ENCODE measurements around the gene PACRG. TPM values are rescaled to one million over a fixed set of nuclear protein-coding genes. Genes with fewer than 3 reads are reported as not detected.
A peak's percentile ranks its signal among the peaks of the same experiment; 100 is the strongest.

The PACRG gene
- total RNA-seq, 2 experiments from 2014 or later = not detected

GRCh38 chr6:162864911-162865310 is 137.1 kb downstream of the PACRG start:
- CTCF ChIA-PET (ENCODE audit: unreplicated experiment) = no interaction called here
- no TSS peak for BruUV-seq (replicated peaks)
- intact Hi-C loops (cut with micrococcal nuclease; ENCODE audit: unreplicated experiment) = no loop called here

GRCh38 chr6:162866656-162867055 is 138.9 kb downstream of the PACRG start:
- TF ChIP-seq, protein P1, sequence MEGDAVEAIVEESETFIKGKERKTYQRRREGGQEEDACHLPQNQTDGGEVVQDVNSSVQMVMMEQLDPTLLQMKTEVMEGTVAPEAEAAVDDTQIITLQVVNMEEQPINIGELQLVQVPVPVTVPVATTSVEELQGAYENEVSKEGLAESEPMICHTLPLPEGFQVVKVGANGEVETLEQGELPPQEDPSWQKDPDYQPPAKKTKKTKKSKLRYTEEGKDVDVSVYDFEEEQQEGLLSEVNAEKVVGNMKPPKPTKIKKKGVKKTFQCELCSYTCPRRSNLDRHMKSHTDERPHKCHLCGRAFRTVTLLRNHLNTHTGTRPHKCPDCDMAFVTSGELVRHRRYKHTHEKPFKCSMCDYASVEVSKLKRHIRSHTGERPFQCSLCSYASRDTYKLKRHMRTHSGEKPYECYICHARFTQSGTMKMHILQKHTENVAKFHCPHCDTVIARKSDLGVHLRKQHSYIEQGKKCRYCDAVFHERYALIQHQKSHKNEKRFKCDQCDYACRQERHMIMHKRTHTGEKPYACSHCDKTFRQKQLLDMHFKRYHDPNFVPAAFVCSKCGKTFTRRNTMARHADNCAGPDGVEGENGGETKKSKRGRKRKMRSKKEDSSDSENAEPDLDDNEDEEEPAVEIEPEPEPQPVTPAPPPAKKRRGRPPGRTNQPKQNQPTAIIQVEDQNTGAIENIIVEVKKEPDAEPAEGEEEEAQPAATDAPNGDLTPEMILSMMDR (conservative IDR thresholded peaks at IDR 0.05; ENCODE audit: low read length) = no peak
- no peak for TF ChIP-seq EZH2phosphoT487 (IDR thresholded peaks at IDR 0.05; ENCODE audit: borderline replicate concordance, low read depth, low read length)
- ChIA-PET POLR2A (no interaction called here), CTCF (ENCODE audit: unreplicated experiment) (no interaction called here)
- H2AFZ ChIP-seq (ENCODE audit: low read length) = no peak overlapping the region
- H3K9me2 ChIP-seq (ENCODE audit: insufficient read depth, low read length) = no peaks in the 10 kb centered on the region
- H3K79me2 ChIP-seq (ENCODE audit: insufficient read depth, low read depth, low read length) = no peaks in the 10 kb centered on the region
- intact Hi-C loops (cut with micrococcal nuclease; ENCODE audit: unreplicated experiment) = no loop called here
- peak; percentile 0 for DNase-seq (ENCODE audit: low spot score)
- no peak overlapping the region for H3K4me2 ChIP-seq (ENCODE audit: low read length)
- H3K4me3 ChIP-seq (ENCODE audit: low read depth, low read length, poor library complexity, severe bottlenecking) = no peak overlapping the region
- BruUV-seq (replicated peaks) = no TSS peak
- H3K36me3 ChIP-seq (ENCODE audit: insufficient read depth, low read length) = no peaks in the 10 kb centered on the region
- H3K9me3 ChIP-seq (ENCODE audit: low read length) = no peaks in the 10 kb centered on the region
- no peaks in the 10 kb centered on the region for H3K4me1 ChIP-seq (ENCODE audit: insufficient read depth, low read length, poor library complexity, severe bottlenecking)
- H3K27ac ChIP-seq (ENCODE audit: low read depth, low read length, poor library complexity, severe bottlenecking) = no peak overlapping the region
- H4K20me1 ChIP-seq (ENCODE audit: insufficient read depth, low read length) = no peaks in the 10 kb centered on the region

More at GRCh38 chr6:162864911-162865310, 137.1 kb downstream of the PACRG start:
- H3K27ac ChIP-seq (ENCODE audit: low read depth, low read length, poor library complexity, severe bottlenecking) = no peak overlapping the region
- no peaks in the 10 kb centered on the region for H3K9me3 ChIP-seq (ENCODE audit: low read length)
- H3K9me2 ChIP-seq (ENCODE audit: insufficient read depth, low read length) = no peaks in the 10 kb centered on the region
- no peak for DNase-seq (ENCODE audit: low spot score)
- no peak overlapping the region for H3K4me2 ChIP-seq (ENCODE audit: low read length)
- POLR2A ChIA-PET = no interaction called here
- no peak overlapping the region for H2AFZ ChIP-seq (ENCODE audit: low read length)
- H3K4me1 ChIP-seq (ENCODE audit: insufficient read depth, low read length, poor library complexity, severe bottlenecking) = no peaks in the 10 kb centered on the region
- no peaks in the 10 kb centered on the region for H4K20me1 ChIP-seq (ENCODE audit: insufficient read depth, low read length)
- no peak for TF ChIP-seq EZH2phosphoT487 (IDR thresholded peaks at IDR 0.05; ENCODE audit: borderline replicate concordance, low read depth, low read length)
- TF ChIP-seq, protein P1 (conservative IDR thresholded peaks at IDR 0.05; ENCODE audit: low read length) = no peak
- H3K4me3 ChIP-seq (ENCODE audit: low read depth, low read length, poor library complexity, severe bottlenecking) = no peak overlapping the region
- no peaks in the 10 kb centered on the region for H3K36me3 ChIP-seq (ENCODE audit: insufficient read depth, low read length)
- H3K79me2 ChIP-seq (ENCODE audit: insufficient read depth, low read depth, low read length) = no peaks in the 10 kb centered on the region

- intact Hi-C loops (cut with micrococcal nuclease; ENCODE audit: unreplicated experiment) = no loop called here
- H3K27ac ChIP-seq (ENCODE audit: low read depth, low read length, poor library complexity, severe bottlenecking) = no peak overlapping the region
- H3K9me3 ChIP-seq (ENCODE audit: low read length) = no peaks in the 10 kb centered on the region
- no peaks in the 10 kb centered on the region for H3K36me3 ChIP-seq (ENCODE audit: insufficient read depth, low read length)
- POLR2A ChIA-PET = no interaction called here
- no TSS peak for BruUV-seq (replicated peaks)
- no peak overlapping the region for H3K4me2 ChIP-seq (ENCODE audit: low read length)
- DNase-seq (ENCODE audit: low spot score) = no peak
- H3K4me1 ChIP-seq (ENCODE audit: insufficient read depth, low read length, poor library complexity, severe bottlenecking) = no peaks in the 10 kb centered on the region
- no peak overlapping the region for H2AFZ ChIP-seq (ENCODE audit: low read length)
- H3K9me2 ChIP-seq (ENCODE audit: insufficient read depth, low read length) = no peaks in the 10 kb centered on the region
- H3K79me2 ChIP-seq (ENCODE audit: insufficient read depth, low read depth, low read length) = no peaks in the 10 kb centered on the region
- H4K20me1 ChIP-seq (ENCODE audit: insufficient read depth, low read length) = no peaks in the 10 kb centered on the region
- CTCF ChIA-PET (ENCODE audit: unreplicated experiment) = no interaction called here
- no peak for TF ChIP-seq EZH2phosphoT487 (IDR thresholded peaks at IDR 0.05; ENCODE audit: borderline replicate concordance, low read depth, low read length)
- TF ChIP-seq, protein P1 (conservative IDR thresholded peaks at IDR 0.05; ENCODE audit: low read length) = no peak
- H3K4me3 ChIP-seq (ENCODE audit: low read depth, low read length, poor library complexity, severe bottlenecking) = no peak overlapping the region
These were observed 140.6 kb downstream of the PACRG start for GRCh38 chr6:162868397-162868796.

Data from OCI-LY7 (cell line).